Measurements from ENCODE around the gene OIT3. TPM values are rescaled to one million over a fixed set of nuclear protein-coding genes. Genes with fewer than 3 reads are reported as not detected.

OIT3 gene
- total RNA-seq, 1 donor from 2014 or later: 0.17 TPM

GRCh38 chr10:72886621-72887020 lies 6.9 kb upstream of the OIT3 start:
- no peak for TF ChIP-seq CTCF (IDR thresholded peaks at IDR 0.05)
- H3K36me3 Mint-ChIP-seq (ENCODE audit: low read depth): peaks cover 42% of the 10 kb centered on the region

GRCh38 chr10:72887043-72887442 lies 6.5 kb upstream of the OIT3 start:
- H3K27ac Mint-ChIP-seq (ENCODE audit: unreplicated experiment): no peak overlapping the region
- H3K4me3 Mint-ChIP-seq (ENCODE audit: unreplicated experiment): no peak overlapping the region
- H3K27me3 Mint-ChIP-seq (ENCODE audit: low read depth): no peaks in the 10 kb centered on the region
- peaks cover 42% of the 10 kb centered on the region for H3K36me3 Mint-ChIP-seq (ENCODE audit: low read depth)
- H3K9me3 Mint-ChIP-seq (ENCODE audit: low read depth): no peaks in the 10 kb centered on the region
- H3K4me1 Mint-ChIP-seq (ENCODE audit: low read depth): peaks cover 6% of the 10 kb centered on the region
- no peak for TF ChIP-seq CTCF (IDR thresholded peaks at IDR 0.05)
- DNase-seq (ENCODE audit: low spot score): no peak

More at GRCh38 chr10:72886621-72887020, 6.9 kb upstream of the OIT3 start:
- H3K27ac Mint-ChIP-seq (ENCODE audit: unreplicated experiment): no peak overlapping the region
- H3K4me1 Mint-ChIP-seq (ENCODE audit: low read depth): peaks cover 6% of the 10 kb centered on the region
- no peaks in the 10 kb centered on the region for H3K9me3 Mint-ChIP-seq (ENCODE audit: low read depth)
- no peak overlapping the region for H3K4me3 Mint-ChIP-seq (ENCODE audit: unreplicated experiment)
- no peaks in the 10 kb centered on the region for H3K27me3 Mint-ChIP-seq (ENCODE audit: low read depth)
- DNase-seq (ENCODE audit: low spot score): no peak

GRCh38 chr10:72888151-72888638 lies 5.3 kb upstream of the OIT3 start:
- H3K4me3 Mint-ChIP-seq (ENCODE audit: unreplicated experiment): no peak overlapping the region
- TF ChIP-seq CTCF (IDR thresholded peaks at IDR 0.05): no peak
- H3K36me3 Mint-ChIP-seq (ENCODE audit: low read depth): peaks cover 39% of the 10 kb centered on the region
- H3K4me1 Mint-ChIP-seq (ENCODE audit: low read depth): peaks cover 6% of the 10 kb centered on the region
- no peak for DNase-seq (ENCODE audit: low spot score)
- H3K27ac Mint-ChIP-seq (ENCODE audit: unreplicated experiment): no peak overlapping the region
- H3K27me3 Mint-ChIP-seq (ENCODE audit: low read depth): no peaks in the 10 kb centered on the region
- H3K9me3 Mint-ChIP-seq (ENCODE audit: low read depth): no peaks in the 10 kb centered on the region

- no peak for DNase-seq (ENCODE audit: low spot score)
- no peak overlapping the region for H3K27ac Mint-ChIP-seq (ENCODE audit: unreplicated experiment)
- no peaks in the 10 kb centered on the region for H3K9me3 Mint-ChIP-seq (ENCODE audit: low read depth)
- H3K27me3 Mint-ChIP-seq (ENCODE audit: low read depth): no peaks in the 10 kb centered on the region
- H3K36me3 Mint-ChIP-seq (ENCODE audit: low read depth): peaks cover 37% of the 10 kb centered on the region
- TF ChIP-seq CTCF (IDR thresholded peaks at IDR 0.05): no peak
- peaks cover 6% of the 10 kb centered on the region for H3K4me1 Mint-ChIP-seq (ENCODE audit: low read depth)
- no peak overlapping the region for H3K4me3 Mint-ChIP-seq (ENCODE audit: unreplicated experiment)
Measured at GRCh38 chr10:72889391-72889831, 4.1 kb upstream of the OIT3 start.

- Mint-ChIP-seq H3K36me3 (ENCODE audit: low read depth) (peaks cover 33% of the 10 kb centered on the region), H3K27ac (ENCODE audit: unreplicated experiment) (no peak overlapping the region), H3K4me1 (ENCODE audit: low read depth) (peaks cover 6% of the 10 kb centered on the region), H3K4me3 (ENCODE audit: unreplicated experiment) (no peak overlapping the region), H3K27me3 (ENCODE audit: low read depth) (no peaks in the 10 kb centered on the region), H3K9me3 (ENCODE audit: low read depth) (no peaks in the 10 kb centered on the region)
- no peak for TF ChIP-seq CTCF (IDR thresholded peaks at IDR 0.05)
- no peak for DNase-seq (ENCODE audit: low spot score)
Measured at GRCh38 chr10:72890086-72890485, 3.5 kb upstream of the OIT3 start.
